Measurements from ENCODE around the gene ASAP3. TPM values are rescaled to one million over a fixed set of nuclear protein-coding genes. Genes with fewer than 3 reads are reported as not detected.

The ASAP3 gene
- total and polyA plus RNA-seq, 9 of the 15 experiments (the other 6 are each of a cell fraction or from before 2014, with no cell fraction given): 1.7 to 31.2 (median 17.4) TPM

GRCh38 chr1:23531562-23532094 lies 47.6 kb upstream of the ASAP3 start (continued):
- TF ChIP-seq, protein P1, sequence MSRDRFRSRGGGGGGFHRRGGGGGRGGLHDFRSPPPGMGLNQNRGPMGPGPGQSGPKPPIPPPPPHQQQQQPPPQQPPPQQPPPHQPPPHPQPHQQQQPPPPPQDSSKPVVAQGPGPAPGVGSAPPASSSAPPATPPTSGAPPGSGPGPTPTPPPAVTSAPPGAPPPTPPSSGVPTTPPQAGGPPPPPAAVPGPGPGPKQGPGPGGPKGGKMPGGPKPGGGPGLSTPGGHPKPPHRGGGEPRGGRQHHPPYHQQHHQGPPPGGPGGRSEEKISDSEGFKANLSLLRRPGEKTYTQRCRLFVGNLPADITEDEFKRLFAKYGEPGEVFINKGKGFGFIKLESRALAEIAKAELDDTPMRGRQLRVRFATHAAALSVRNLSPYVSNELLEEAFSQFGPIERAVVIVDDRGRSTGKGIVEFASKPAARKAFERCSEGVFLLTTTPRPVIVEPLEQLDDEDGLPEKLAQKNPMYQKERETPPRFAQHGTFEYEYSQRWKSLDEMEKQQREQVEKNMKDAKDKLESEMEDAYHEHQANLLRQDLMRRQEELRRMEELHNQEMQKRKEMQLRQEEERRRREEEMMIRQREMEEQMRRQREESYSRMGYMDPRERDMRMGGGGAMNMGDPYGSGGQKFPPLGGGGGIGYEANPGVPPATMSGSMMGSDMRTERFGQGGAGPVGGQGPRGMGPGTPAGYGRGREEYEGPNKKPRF (IDR thresholded peaks at IDR 0.05; ENCODE audit: low read depth, low read length): no peak
- no peak for TF ChIP-seq NR1H2 (CRISPR knock-in tag; IDR thresholded peaks at IDR 0.05)
- TF ChIP-seq ELF2 (CRISPR knock-in tag; IDR thresholded peaks at IDR 0.05): no peak
- TF ChIP-seq KLF13 (tag; IDR thresholded peaks at IDR 0.05; ENCODE audit: borderline replicate concordance, low read depth): no peak
- no peak for TF ChIP-seq SOX6 (IDR thresholded peaks at IDR 0.05)
- no peak for TF ChIP-seq RBM14 (IDR thresholded peaks at IDR 0.05; ENCODE audit: borderline replicate concordance, insufficient read depth, low read depth, low read length)
- TF ChIP-seq NFRKB (IDR thresholded peaks at IDR 0.05; ENCODE audit: low read depth): no peak
- no peak for TF ChIP-seq CBFA2T2 (conservative IDR thresholded peaks at IDR 0.05)
- TF ChIP-seq E2F1 (CRISPR knock-in tag; IDR thresholded peaks at IDR 0.05): no peak
- no peak for TF ChIP-seq TBL1XR1 (IDR thresholded peaks at IDR 0.05; ENCODE audit: low read length in 2 of 2)
- TF ChIP-seq, protein P2, sequence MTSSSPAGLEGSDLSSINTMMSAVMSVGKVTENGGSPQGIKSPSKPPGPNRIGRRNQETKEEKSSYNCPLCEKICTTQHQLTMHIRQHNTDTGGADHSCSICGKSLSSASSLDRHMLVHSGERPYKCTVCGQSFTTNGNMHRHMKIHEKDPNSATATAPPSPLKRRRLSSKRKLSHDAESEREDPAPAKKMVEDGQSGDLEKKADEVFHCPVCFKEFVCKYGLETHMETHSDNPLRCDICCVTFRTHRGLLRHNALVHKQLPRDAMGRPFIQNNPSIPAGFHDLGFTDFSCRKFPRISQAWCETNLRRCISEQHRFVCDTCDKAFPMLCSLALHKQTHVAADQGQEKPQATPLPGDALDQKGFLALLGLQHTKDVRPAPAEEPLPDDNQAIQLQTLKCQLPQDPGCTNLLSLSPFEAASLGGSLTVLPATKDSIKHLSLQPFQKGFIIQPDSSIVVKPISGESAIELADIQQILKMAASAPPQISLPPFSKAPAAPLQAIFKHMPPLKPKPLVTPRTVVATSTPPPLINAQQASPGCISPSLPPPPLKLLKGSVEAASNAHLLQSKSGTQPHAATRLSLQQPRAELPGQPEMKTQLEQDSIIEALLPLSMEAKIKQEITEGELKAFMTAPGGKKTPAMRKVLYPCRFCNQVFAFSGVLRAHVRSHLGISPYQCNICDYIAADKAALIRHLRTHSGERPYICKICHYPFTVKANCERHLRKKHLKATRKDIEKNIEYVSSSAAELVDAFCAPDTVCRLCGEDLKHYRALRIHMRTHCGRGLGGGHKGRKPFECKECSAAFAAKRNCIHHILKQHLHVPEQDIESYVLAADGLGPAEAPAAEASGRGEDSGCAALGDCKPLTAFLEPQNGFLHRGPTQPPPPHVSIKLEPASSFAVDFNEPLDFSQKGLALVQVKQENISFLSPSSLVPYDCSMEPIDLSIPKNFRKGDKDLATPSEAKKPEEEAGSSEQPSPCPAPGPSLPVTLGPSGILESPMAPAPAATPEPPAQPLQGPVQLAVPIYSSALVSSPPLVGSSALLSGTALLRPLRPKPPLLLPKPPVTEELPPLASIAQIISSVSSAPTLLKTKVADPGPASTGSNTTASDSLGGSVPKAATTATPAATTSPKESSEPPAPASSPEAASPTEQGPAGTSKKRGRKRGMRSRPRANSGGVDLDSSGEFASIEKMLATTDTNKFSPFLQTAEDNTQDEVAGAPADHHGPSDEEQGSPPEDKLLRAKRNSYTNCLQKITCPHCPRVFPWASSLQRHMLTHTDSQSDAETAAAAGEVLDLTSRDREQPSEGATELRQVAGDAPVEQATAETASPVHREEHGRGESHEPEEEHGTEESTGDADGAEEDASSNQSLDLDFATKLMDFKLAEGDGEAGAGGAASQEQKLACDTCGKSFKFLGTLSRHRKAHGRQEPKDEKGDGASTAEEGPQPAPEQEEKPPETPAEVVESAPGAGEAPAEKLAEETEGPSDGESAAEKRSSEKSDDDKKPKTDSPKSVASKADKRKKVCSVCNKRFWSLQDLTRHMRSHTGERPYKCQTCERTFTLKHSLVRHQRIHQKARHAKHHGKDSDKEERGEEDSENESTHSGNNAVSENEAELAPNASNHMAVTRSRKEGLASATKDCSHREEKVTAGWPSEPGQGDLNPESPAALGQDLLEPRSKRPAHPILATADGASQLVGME (CRISPR knock-in tag; IDR thresholded peaks at IDR 0.05): no peak
